ENCODE data around the gene PCK1. TPM values are rescaled to one million over a fixed set of nuclear protein-coding genes. Genes with fewer than 3 reads are reported as not detected.

Gene PCK1
- total RNA-seq, 4 donors from 2014 or later, result 0.56 to 3.4 (median 2.2) TPM

- TF ChIP-seq POLR2A (IDR thresholded peaks at IDR 0.05), result no peak
- TF ChIP-seq, protein P1, sequence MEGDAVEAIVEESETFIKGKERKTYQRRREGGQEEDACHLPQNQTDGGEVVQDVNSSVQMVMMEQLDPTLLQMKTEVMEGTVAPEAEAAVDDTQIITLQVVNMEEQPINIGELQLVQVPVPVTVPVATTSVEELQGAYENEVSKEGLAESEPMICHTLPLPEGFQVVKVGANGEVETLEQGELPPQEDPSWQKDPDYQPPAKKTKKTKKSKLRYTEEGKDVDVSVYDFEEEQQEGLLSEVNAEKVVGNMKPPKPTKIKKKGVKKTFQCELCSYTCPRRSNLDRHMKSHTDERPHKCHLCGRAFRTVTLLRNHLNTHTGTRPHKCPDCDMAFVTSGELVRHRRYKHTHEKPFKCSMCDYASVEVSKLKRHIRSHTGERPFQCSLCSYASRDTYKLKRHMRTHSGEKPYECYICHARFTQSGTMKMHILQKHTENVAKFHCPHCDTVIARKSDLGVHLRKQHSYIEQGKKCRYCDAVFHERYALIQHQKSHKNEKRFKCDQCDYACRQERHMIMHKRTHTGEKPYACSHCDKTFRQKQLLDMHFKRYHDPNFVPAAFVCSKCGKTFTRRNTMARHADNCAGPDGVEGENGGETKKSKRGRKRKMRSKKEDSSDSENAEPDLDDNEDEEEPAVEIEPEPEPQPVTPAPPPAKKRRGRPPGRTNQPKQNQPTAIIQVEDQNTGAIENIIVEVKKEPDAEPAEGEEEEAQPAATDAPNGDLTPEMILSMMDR (IDR thresholded peaks at IDR 0.05), result no peak
- WGBS, 2 donors, result 49 to 53% methylated on average over 9 of the region's 9 CpGs
- H3K9me3 ChIP-seq, result no peaks in the 10 kb centered on the region
- H3K4me3 ChIP-seq (replicated peaks in 1 of 3), result no peak overlapping the region
- no peak for DNase-seq
- peaks cover 0 to 4% of the 10 kb centered on the region in 2 donors for H3K4me1 ChIP-seq
- intact Hi-C loops (cut with DNase I), result no loop called here
- no peaks in the 10 kb centered on the region for H3K27me3 ChIP-seq
- H3K36me3 ChIP-seq, result no peaks in the 10 kb centered on the region
- no peak overlapping the region for H3K27ac ChIP-seq
Measured at GRCh38 chr20:57567471-57568079, 6.7 kb downstream of the PCK1 start.

- no peak overlapping the region for H3K4me3 ChIP-seq (replicated peaks in 1 of 3)
- no peaks in the 10 kb centered on the region for H3K9me3 ChIP-seq
- H3K36me3 ChIP-seq, result no peaks in the 10 kb centered on the region
- H3K27me3 ChIP-seq, result no peaks in the 10 kb centered on the region
- intact Hi-C loops (cut with DNase I), result no loop called here
- DNase-seq, result peak in 1 of 2 donors; percentile 9
- H3K4me1 ChIP-seq, result peaks cover 0 to 6% of the 10 kb centered on the region in 2 donors
- WGBS, 2 donors, result 59 to 75% methylated on average over 12 to 13 of the region's 13 CpGs
- TF ChIP-seq, protein P1 (IDR thresholded peaks at IDR 0.05), result no peak
- no peak for TF ChIP-seq POLR2A (IDR thresholded peaks at IDR 0.05)
- H3K27ac ChIP-seq, result no peak overlapping the region
Measured at GRCh38 chr20:57568088-57568896, 7.4 kb downstream of the PCK1 start.

DNA sequence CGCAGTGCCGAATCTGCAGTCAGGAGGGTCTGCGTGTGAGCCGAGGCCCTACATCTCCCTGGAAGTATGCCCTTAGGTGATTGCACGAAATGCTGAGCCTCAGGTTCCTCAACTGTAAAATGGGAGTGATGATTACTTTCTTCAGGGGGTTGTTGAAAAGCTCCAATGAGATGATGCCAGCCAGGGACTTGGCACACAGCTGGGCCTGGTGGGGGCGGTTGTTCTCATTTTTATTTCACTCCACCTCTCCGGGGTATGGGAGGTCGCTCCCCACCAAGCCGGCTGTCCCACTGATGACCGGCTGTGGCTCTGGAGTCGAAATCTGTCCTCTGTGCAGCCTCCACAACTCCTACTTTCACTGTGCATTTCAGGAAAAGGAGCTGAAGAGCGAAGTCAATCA, 8.1 kb downstream of the PCK1 start:
- intact Hi-C loops (cut with DNase I), result no loop called here
- peaks cover 0 to 8% of the 10 kb centered on the region in 2 donors for H3K4me1 ChIP-seq

DNA sequence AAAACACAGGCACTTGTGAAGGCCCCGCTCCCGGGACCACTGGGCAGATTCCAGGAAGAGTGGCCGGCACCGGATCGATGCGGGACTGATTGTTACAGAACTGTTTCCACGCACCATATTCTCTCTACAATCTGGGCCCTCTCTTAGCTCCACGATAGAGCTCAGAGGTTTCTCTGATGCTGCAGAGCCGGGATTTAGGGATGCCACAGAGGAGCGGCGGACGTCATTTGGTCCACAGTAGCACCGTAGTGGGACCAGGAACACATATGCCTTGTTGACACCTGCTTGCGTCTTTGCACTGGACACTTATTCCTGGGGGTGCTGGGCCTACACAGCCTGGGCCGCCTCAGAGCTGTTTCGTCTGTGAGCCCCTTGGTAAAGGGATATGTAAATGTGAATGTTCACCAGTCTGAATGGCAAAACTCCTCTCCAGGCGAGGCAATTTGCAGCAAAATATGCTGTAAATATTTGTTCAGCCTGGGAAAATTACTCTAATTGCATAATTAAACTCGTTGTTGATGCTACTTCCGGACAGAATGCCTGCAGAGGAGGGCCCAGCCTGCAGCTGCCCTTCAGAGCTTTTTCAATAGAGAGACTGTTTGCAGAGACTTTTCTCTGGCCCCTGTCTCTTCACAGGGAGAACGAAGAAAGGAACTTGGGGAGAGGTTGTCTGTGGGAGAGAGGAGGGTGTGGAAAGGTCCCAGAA, 9.4 kb downstream of the PCK1 start:
- Histone ChIP-seq H3K36me3 (no peaks in the 10 kb centered on the region), H3K4me3 (replicated peaks in 1 of 3) (no peak overlapping the region), H3K4me1 (peaks cover 0 to 8% of the 10 kb centered on the region in 2 donors), H3K9me3 (no peaks in the 10 kb centered on the region), H3K27me3 (no peaks in the 10 kb centered on the region), H3K27ac (no peak overlapping the region)
- intact Hi-C loops (cut with DNase I), result no loop called here
- 75 to 78% methylated on average over 20 of the region's 20 CpGs for WGBS, 2 donors
- DNase-seq, result no peak
- TF ChIP-seq, protein P1 (IDR thresholded peaks at IDR 0.05), result no peak
- TF ChIP-seq POLR2A (IDR thresholded peaks at IDR 0.05), result no peak

More for the DNA sequence above, 8.1 kb downstream of the PCK1 start:
- no peak for DNase-seq
- no peak overlapping the region for H3K4me3 ChIP-seq (replicated peaks in 1 of 3)
- H3K9me3 ChIP-seq, result no peaks in the 10 kb centered on the region
- 91 to 96% methylated on average over 12 of the region's 12 CpGs for WGBS, 2 donors
- TF ChIP-seq POLR2A (IDR thresholded peaks at IDR 0.05), result no peak
- TF ChIP-seq, protein P1 (IDR thresholded peaks at IDR 0.05), result no peak
- H3K27ac ChIP-seq, result no peak overlapping the region
- H3K36me3 ChIP-seq, result no peaks in the 10 kb centered on the region
- H3K27me3 ChIP-seq, result no peaks in the 10 kb centered on the region
